ENCODE data around the gene IGF1R. TPM values are rescaled to one million over a fixed set of nuclear protein-coding genes. Genes with fewer than 3 reads are reported as not detected.

Gene IGF1R
- total and polyA plus RNA-seq, 2 of the 13 experiments (the other 11 are each of a cell fraction or from before 2014, with no cell fraction given) = 15.9 to 18.4 TPM

DNA sequence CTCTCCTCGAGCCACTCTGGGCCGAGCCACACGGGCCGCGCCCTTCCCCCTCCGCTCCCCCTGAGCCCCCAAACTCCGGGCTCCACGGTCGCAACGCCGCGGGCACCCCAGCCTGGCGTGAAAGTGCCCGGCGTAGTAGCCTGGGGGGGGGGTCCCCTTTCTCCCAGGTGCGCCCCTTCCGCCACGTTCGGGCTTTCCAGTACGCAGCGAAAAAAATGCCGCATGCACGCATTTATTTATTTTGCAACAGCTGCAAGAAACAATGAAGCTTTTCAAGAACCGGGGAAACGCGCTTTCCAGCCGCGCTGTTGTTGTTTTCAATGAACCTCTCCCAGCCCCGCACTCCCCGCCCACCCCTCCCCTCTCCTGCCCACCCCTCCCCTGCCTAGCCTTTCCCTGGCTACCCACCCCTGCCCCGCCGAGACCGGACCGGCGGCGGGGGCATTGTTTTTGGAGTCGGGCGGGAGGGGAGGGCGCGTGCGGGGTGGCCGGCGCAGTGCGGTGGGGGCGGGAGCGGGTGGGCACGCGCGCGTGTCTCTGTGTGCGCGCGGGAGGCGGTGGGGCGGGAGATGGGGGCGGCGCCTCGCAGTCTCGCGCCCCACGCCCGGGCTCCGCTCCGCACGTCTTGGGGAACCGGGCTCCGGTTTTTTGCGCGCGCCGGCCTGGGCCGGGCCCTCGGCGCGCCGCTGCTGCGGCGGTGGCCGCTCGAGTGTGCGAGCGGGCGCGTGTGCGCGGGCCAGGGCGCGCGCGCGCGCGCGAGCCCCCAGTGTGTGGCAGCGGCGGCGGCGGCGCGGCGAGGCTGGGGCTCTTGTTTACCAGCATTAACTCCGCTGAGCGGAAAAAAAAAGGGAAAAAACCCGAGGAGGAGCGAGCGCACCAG is at the start of gene IGF1R (continued):
- TF ChIP-seq, protein P1, sequence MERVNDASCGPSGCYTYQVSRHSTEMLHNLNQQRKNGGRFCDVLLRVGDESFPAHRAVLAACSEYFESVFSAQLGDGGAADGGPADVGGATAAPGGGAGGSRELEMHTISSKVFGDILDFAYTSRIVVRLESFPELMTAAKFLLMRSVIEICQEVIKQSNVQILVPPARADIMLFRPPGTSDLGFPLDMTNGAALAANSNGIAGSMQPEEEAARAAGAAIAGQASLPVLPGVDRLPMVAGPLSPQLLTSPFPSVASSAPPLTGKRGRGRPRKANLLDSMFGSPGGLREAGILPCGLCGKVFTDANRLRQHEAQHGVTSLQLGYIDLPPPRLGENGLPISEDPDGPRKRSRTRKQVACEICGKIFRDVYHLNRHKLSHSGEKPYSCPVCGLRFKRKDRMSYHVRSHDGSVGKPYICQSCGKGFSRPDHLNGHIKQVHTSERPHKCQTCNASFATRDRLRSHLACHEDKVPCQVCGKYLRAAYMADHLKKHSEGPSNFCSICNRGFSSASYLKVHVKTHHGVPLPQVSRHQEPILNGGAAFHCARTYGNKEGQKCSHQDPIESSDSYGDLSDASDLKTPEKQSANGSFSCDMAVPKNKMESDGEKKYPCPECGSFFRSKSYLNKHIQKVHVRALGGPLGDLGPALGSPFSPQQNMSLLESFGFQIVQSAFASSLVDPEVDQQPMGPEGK (CRISPR knock-in tag; IDR thresholded peaks at IDR 0.05) = peak; percentile 55
- TF ChIP-seq SIN3A (IDR thresholded peaks at IDR 0.05; ENCODE audit: borderline replicate concordance, low read depth, low read length) (0 out of 2 replicates have a peak, but pooled peaks have one; percentile 5), MXI1 (IDR thresholded peaks at IDR 0.05; ENCODE audit: borderline replicate concordance, low read depth, low read length) (peak; percentile 48; the same call in 1 of the 3 replicates), FOXK1 (CRISPR knock-in tag; IDR thresholded peaks at IDR 0.05; ENCODE audit: borderline replicate concordance, low read depth) (peak; percentile 47; the same call in 1 of the 2 replicates), SATB2 (CRISPR knock-in tag; IDR thresholded peaks at IDR 0.05) (no peak), ZNF740 (CRISPR knock-in tag; IDR thresholded peaks at IDR 0.05) (0 out of 2 replicates have a peak, but pooled peaks have one; percentile 60), ZNF33A (CRISPR knock-in tag; IDR thresholded peaks at IDR 0.05; ENCODE audit: borderline replicate concordance) (no peak), RARG (CRISPR knock-in tag; IDR thresholded peaks at IDR 0.05; ENCODE audit: low read depth) (no peak), TAF15 (IDR thresholded peaks at IDR 0.05; ENCODE audit: low read depth, low read length, poor library complexity, severe bottlenecking) (no peak), ZNF768 (CRISPR knock-in tag; IDR thresholded peaks at IDR 0.05) (peak; percentile 17; the same call in 1 of the 2 replicates), SCMH1 (CRISPR knock-in tag; IDR thresholded peaks at IDR 0.05; ENCODE audit: borderline replicate concordance) (no peak), FOXP1 (IDR thresholded peaks at IDR 0.05) (no peak), FOXP1 (CRISPR knock-in tag; IDR thresholded peaks at IDR 0.05) (0 out of 2 replicates have a peak, but pooled peaks have one; percentile 30), FOXO1 (CRISPR knock-in tag; IDR thresholded peaks at IDR 0.05) (peak; percentile 66; the same call in 1 of the 2 replicates), HOXA3 (CRISPR knock-in tag; IDR thresholded peaks at IDR 0.05) (peak; percentile 34; the same call in 1 of the 2 replicates), NRL (CRISPR knock-in tag; IDR thresholded peaks at IDR 0.05; ENCODE audit: borderline replicate concordance) (no peak), ZNF883 (CRISPR knock-in tag; IDR thresholded peaks at IDR 0.05; ENCODE audit: not compliant biosample characterization) (no peak), GABPB1 (CRISPR knock-in tag; IDR thresholded peaks at IDR 0.05) (no peak)
- TF ChIP-seq, protein P2, sequence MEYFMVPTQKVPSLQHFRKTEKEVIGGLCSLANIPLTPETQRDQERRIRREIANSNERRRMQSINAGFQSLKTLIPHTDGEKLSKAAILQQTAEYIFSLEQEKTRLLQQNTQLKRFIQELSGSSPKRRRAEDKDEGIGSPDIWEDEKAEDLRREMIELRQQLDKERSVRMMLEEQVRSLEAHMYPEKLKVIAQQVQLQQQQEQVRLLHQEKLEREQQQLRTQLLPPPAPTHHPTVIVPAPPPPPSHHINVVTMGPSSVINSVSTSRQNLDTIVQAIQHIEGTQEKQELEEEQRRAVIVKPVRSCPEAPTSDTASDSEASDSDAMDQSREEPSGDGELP (IDR thresholded peaks at IDR 0.05; ENCODE audit: borderline replicate concordance, low read depth) = 0 out of 2 replicates have a peak, but pooled peaks have one; percentile 17
- TF ChIP-seq, protein P3, sequence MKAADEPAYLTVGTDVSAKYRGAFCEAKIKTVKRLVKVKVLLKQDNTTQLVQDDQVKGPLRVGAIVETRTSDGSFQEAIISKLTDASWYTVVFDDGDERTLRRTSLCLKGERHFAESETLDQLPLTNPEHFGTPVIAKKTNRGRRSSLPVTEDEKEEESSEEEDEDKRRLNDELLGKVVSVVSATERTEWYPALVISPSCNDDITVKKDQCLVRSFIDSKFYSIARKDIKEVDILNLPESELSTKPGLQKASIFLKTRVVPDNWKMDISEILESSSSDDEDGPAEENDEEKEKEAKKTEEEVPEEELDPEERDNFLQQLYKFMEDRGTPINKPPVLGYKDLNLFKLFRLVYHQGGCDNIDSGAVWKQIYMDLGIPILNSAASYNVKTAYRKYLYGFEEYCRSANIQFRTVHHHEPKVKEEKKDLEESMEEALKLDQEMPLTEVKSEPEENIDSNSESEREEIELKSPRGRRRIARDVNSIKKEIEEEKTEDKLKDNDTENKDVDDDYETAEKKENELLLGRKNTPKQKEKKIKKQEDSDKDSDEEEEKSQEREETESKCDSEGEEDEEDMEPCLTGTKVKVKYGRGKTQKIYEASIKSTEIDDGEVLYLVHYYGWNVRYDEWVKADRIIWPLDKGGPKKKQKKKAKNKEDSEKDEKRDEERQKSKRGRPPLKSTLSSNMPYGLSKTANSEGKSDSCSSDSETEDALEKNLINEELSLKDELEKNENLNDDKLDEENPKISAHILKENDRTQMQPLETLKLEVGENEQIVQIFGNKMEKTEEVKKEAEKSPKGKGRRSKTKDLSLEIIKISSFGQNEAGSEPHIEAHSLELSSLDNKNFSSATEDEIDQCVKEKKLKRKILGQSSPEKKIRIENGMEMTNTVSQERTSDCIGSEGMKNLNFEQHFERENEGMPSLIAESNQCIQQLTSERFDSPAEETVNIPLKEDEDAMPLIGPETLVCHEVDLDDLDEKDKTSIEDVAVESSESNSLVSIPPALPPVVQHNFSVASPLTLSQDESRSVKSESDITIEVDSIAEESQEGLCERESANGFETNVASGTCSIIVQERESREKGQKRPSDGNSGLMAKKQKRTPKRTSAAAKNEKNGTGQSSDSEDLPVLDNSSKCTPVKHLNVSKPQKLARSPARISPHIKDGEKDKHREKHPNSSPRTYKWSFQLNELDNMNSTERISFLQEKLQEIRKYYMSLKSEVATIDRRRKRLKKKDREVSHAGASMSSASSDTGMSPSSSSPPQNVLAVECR (CRISPR knock-in tag; IDR thresholded peaks at IDR 0.05; ENCODE audit: borderline replicate concordance) = no peak
